ENCODE measurements around the gene PRKAG2.

GRCh38 chr7:151542606-151543130, 334.2 kb downstream of the PRKAG2 start:
- TF ChIP-seq CTCF (IDR thresholded peaks at IDR 0.05) (no peak), POLR2A (IDR thresholded peaks at IDR 0.05) (no peak)

Measured in Peyer's patch (tissue), 4 donors.